Thoracic aorta (tissue), 2 donors: ENCODE results near the gene TICRR. TPM values are rescaled to one million over a fixed set of nuclear protein-coding genes. Genes with fewer than 3 reads are reported as not detected.

Experiments
- ATAC-seq: fragments of 150-250 bp; one replicate; pipeline ENCODE4 v1.8.0; 2017; ENCODE audit warnings: low read depth; ENCODE audit not compliant: insufficient number of reproducible peaks, low FRiP score
- DNase-seq: peaks from one replicate; pipeline ENCODE4 v3.0.0-alpha.2; 2020; ENCODE audit warnings: low spot score
- H3K27ac ChIP-seq, 2 donors: fragments of 200-600 bp; sonication (generic); 1 replicate in 1 of 2; 2 replicates in 1 of 2; pipeline ENCODE4 v1.5.1; 2016; ENCODE audit warnings: mild to moderate bottlenecking in 2 of 2, moderate library complexity in 2 of 2
- H3K27me3 ChIP-seq: fragments of 200-600 bp; sonication (generic); replicated peaks from 2 replicates; pipeline ENCODE4 v1.6.0; 2016; ENCODE audit warnings: mild to moderate bottlenecking; ENCODE audit not compliant: insufficient read depth
- H3K36me3 ChIP-seq: fragments of 200-600 bp; sonication (generic); one replicate; pipeline ENCODE4 v1.5.1; 2016
- H3K4me1 ChIP-seq, 2 donors: fragments of 200-600 bp; sonication (generic); 1 replicate in 1 of 2; 2 replicates in 1 of 2; pipeline versions ENCODE4 v1.5.1 to v1.6.0; 2016; ENCODE audit warnings: low read depth in 2 of 2, mild to moderate bottlenecking in 1 of 2; ENCODE audit not compliant: control insufficient read depth in 1 of 2
- H3K4me3 ChIP-seq: fragments of 200-600 bp; sonication (generic); 2 replicates; pipeline ENCODE4 v1.5.1; 2016; ENCODE audit warnings: mild to moderate bottlenecking
- H3K9me3 ChIP-seq: fragments of 200-600 bp; sonication (generic); 2 replicates; pipeline ENCODE4 v1.5.1; 2016
- total RNA-seq, 2 donors: library from RNA; depleted of rRNA; stranded (reverse); fragments of >200 nt; gene quantifications; one replicate each; pipeline versions ENCODE4 v1.1.0 to v1.2.3, GENCODE V29; 2016
- TF ChIP-seq, protein P1 (sequence below): fragments of 200-600 bp; sonication (generic); IDR thresholded peaks from one replicate; pipeline ENCODE4 v1.5.1; 2019; ENCODE audit warnings: antibody characterized with exemption

Gene TICRR
- total RNA-seq, 2 donors from 2014 or later: not detected

DNA sequence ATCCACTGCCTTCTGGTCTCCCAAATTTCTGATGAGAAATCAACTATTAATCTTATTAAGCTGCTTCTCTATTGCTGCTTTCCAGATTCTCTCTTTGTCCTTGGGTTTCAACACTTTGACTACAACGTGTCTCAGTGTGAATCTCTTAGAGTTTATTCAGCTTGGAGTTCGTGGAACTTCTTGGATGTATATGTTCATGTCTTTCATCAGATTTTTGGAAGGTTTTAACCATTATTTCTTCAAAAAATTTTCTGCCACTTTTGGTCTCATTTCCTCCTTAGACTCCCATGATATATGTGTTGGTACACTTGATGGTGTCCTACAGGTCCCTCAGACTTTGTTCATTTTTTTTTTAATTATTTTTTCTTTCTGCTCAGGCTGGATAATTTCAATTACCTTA, 36.0 kb downstream of the TICRR start:
- H3K4me1 ChIP-seq: no peaks in the 10 kb centered on the region
- DNase-seq: no peak
- no peaks in the 10 kb centered on the region for H3K36me3 ChIP-seq
- H3K4me3 ChIP-seq: no peak overlapping the region
- TF ChIP-seq, protein P1, sequence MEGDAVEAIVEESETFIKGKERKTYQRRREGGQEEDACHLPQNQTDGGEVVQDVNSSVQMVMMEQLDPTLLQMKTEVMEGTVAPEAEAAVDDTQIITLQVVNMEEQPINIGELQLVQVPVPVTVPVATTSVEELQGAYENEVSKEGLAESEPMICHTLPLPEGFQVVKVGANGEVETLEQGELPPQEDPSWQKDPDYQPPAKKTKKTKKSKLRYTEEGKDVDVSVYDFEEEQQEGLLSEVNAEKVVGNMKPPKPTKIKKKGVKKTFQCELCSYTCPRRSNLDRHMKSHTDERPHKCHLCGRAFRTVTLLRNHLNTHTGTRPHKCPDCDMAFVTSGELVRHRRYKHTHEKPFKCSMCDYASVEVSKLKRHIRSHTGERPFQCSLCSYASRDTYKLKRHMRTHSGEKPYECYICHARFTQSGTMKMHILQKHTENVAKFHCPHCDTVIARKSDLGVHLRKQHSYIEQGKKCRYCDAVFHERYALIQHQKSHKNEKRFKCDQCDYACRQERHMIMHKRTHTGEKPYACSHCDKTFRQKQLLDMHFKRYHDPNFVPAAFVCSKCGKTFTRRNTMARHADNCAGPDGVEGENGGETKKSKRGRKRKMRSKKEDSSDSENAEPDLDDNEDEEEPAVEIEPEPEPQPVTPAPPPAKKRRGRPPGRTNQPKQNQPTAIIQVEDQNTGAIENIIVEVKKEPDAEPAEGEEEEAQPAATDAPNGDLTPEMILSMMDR: no peak
- no peak for ATAC-seq
- no peaks in the 10 kb centered on the region for H3K27me3 ChIP-seq
- peaks cover 8% of the 10 kb centered on the region for H3K9me3 ChIP-seq
- H3K27ac ChIP-seq: no peak overlapping the region

DNA sequence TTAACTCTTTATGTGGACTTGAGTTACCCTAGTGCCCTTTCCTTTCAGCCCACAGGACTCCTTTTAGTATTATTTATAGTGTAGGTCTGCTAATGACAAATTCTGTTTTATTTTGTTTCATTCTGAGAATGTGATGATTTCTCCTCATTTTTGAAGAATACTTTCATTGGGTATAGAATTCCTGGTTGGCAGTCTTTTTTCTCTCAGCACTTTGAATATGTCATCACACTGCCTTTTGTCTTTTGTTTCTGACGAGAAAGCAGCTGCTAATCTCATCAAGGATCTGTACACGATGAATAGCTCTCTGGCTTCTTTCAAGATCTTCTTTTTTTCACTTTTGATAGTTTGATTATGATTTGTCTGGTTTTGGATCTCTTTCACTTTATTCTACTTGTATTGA, 37.8 kb downstream of the TICRR start:
- Histone ChIP-seq H3K27me3 (no peaks in the 10 kb centered on the region), H3K36me3 (no peaks in the 10 kb centered on the region), H3K4me3 (no peak overlapping the region), H3K9me3 (peaks cover 8% of the 10 kb centered on the region), H3K4me1 (no peaks in the 10 kb centered on the region), H3K27ac (no peak overlapping the region)
- DNase-seq (no peak), ATAC-seq (no peak)
- TF ChIP-seq, protein P1: no peak

DNA sequence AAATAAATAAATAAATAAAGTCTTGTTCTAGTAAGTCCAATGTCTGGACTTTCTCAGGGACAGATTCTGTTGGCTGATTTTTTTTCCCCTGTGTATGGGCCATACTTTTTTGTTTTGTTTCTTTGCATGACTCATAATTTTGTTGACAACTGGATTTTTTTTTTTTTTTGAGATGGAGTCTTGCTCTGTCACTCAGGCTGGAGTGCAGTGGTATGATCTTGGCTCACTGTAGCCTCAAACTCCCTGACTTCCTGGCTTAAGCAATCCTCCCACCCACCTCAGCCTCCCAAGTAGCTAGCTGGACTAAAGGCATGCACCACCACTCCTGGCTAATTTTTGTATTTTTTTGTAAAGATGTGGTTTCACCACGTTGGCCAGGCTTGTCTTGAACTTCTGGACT, 38.9 kb downstream of the TICRR start:
- ATAC-seq: no peak
- H3K27me3 ChIP-seq: no peaks in the 10 kb centered on the region
- TF ChIP-seq, protein P1: no peak
- no peak overlapping the region for H3K4me3 ChIP-seq
- no peaks in the 10 kb centered on the region for H3K4me1 ChIP-seq
- H3K9me3 ChIP-seq: peaks cover 8% of the 10 kb centered on the region
- H3K36me3 ChIP-seq: no peaks in the 10 kb centered on the region
- no peak for DNase-seq
- H3K27ac ChIP-seq: no peak overlapping the region

DNA sequence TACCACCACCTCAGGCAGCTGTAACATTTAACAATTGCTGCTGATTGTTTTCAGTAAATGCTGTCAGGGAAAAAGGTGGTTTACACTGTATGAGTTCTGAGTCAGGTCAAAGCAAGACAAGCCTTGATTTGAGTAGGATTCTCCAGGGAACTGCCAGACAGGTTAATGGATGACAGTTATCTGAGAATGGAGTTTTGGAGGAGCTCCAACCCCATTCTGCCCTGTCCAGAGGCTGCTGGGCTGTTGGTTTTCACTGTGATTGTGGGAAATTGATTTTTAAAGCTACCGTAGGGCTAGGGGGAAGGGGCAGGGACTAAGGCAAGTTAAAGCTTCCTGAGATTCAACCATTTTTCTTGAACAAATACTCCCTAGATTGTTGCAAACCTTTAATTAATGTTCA, 39.9 kb downstream of the TICRR start:
- ATAC-seq: no peak
- TF ChIP-seq, protein P1: no peak
- H3K27ac ChIP-seq: no peak overlapping the region

DNA sequence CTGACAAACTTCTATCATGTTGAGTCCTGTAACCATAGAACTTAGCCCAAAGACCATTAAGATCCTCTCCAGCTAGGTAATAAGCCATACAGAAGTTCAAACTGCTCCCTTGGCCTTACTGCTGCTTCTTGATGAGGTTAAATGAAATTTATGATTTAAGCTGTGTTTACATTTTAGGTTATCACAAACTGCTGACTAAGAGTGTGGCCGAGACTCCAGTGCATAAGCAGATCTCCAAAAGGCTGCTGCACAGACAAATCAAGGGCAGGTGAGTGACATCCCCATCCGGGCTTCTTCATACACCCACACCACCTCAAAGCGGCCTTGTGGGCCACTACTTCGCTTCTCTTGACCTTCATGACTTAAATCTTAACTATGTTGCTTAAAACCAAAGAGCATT, 41.0 kb downstream of the TICRR start:
- no peaks in the 10 kb centered on the region for H3K27me3 ChIP-seq
- ATAC-seq: no peak
- TF ChIP-seq, protein P1: no peak
- no peaks in the 10 kb centered on the region for H3K4me1 ChIP-seq
- H3K9me3 ChIP-seq: peaks cover 7% of the 10 kb centered on the region
- DNase-seq: no peak
- H3K27ac ChIP-seq: no peak overlapping the region
- no peaks in the 10 kb centered on the region for H3K36me3 ChIP-seq
- H3K4me3 ChIP-seq: no peak overlapping the region

More for the DNA sequence above, 39.9 kb downstream of the TICRR start:
- H3K27me3 ChIP-seq: no peaks in the 10 kb centered on the region
- peaks cover 8% of the 10 kb centered on the region for H3K9me3 ChIP-seq
- DNase-seq: no peak
- H3K4me1 ChIP-seq: no peaks in the 10 kb centered on the region
- no peak overlapping the region for H3K4me3 ChIP-seq
- H3K36me3 ChIP-seq: no peaks in the 10 kb centered on the region
